H1 (cell line): ENCODE measurements around the gene SLC4A11. TPM values are rescaled to one million over a fixed set of nuclear protein-coding genes. Genes with fewer than 3 reads are reported as not detected.
A peak's percentile ranks its signal among the peaks of the same experiment; 100 is the strongest.

Experiments
- CTCF ChIA-PET: fragments of 300-600 bp; sonication (Branson Sonifier 250); formaldehyde crosslinking; loops from one replicate; lab custom pipeline; 2021; ENCODE audit not compliant: partially characterized antibody; lab: Charles Lee
- POLR2A ChIA-PET: fragments of 300-600 bp; sonication (Branson Sonifier 250); formaldehyde crosslinking; loops from one replicate; lab custom pipeline; 2021; ENCODE audit warnings: inconsistent platforms; ENCODE audit not compliant: partially characterized antibody; lab: Charles Lee
- DNase-seq, 2 experiments: peaks; one replicate each; pipeline versions ENCODE4 v3.0.0 to v3.0.0-alpha.2; 2010 to 2022; ENCODE audit warnings: low spot score in 2 of 2, low read depth in 1 of 2, mixed read lengths in 1 of 2
- FAIRE-seq: peaks from 2 replicates; lab custom pipeline; 2011; peaks lifted over from hg19 to GRCh38; lab: Jason Lieb, UNC
- H2AFZ ChIP-seq: 2 replicates; pipeline ENCODE4 v1.8.1; 2012; ENCODE audit warnings: low read length, inconsistent platforms
- H2AK5ac ChIP-seq: 2 replicates; pipeline ENCODE4 v1.6.1; 2013; ENCODE audit warnings: low read depth, low read length
- H2BK120ac ChIP-seq: replicated peaks from 2 replicates; pipeline ENCODE3; 2013; ENCODE audit warnings: low read depth, low read length, inconsistent platforms
- H2BK12ac ChIP-seq: 2 replicates; pipeline ENCODE4 v1.6.1; 2013; ENCODE audit warnings: low read depth, low read length
- H2BK15ac ChIP-seq: 2 replicates; pipeline ENCODE4 v1.6.1; 2013; ENCODE audit warnings: low read length
- H2BK20ac ChIP-seq: 2 replicates; pipeline ENCODE4 v1.6.1; 2013; ENCODE audit warnings: low read length
- H2BK5ac ChIP-seq: 2 replicates; pipeline ENCODE4 v1.6.1; 2013; ENCODE audit warnings: low read depth, low read length
- H3K14ac ChIP-seq: 2 replicates; pipeline ENCODE4 v1.6.1; 2013; ENCODE audit warnings: inconsistent platforms; ENCODE audit not compliant: insufficient read length
- H3K18ac ChIP-seq: 2 replicates; pipeline ENCODE4 v1.6.1; 2013; ENCODE audit warnings: low read length; ENCODE audit errors: extremely low read depth
- H3K23ac ChIP-seq: 2 replicates; pipeline ENCODE4 v1.6.1; 2013; ENCODE audit warnings: inconsistent platforms; ENCODE audit not compliant: insufficient read length
- H3K23me2 ChIP-seq: 2 replicates; pipeline ENCODE4 v1.6.1; 2013; ENCODE audit warnings: low read depth, low read length
- H3K27ac ChIP-seq: 2 replicates; pipeline ENCODE4 v1.6.1; 2011; ENCODE audit warnings: low read depth, low read length, inconsistent platforms
- H3K27me3 ChIP-seq, 4 experiments: replicated peaks in 1 of 4; 1 replicate in 1 of 4; 2 replicates in 3 of 4; pipeline versions ENCODE4 v1.6.1 to v1.8.1; 2011 to 2013; ENCODE audit warnings: low read length in 3 of 4, mild to moderate bottlenecking in 3 of 4, inconsistent platforms in 2 of 4, mixed read lengths in 2 of 4, moderate library complexity in 1 of 4; ENCODE audit not compliant: control insufficient read depth in 3 of 4, insufficient read depth in 3 of 4; ENCODE audit errors: extremely low read depth in 1 of 4
- H3K36me3 ChIP-seq, 4 experiments: 2 replicates each; pipeline versions ENCODE4 v1.6.1 to v1.8.1; 2011 to 2013; ENCODE audit warnings: mild to moderate bottlenecking in 4 of 4, low read length in 3 of 4, moderate library complexity in 2 of 4, control low read depth in 1 of 4, inconsistent platforms in 1 of 4; ENCODE audit not compliant: insufficient read depth in 4 of 4, control insufficient read depth in 2 of 4
- H3K4ac ChIP-seq: replicated peaks from 2 replicates; pipeline ENCODE3; 2013; ENCODE audit warnings: low read length, low read depth, mixed read lengths, inconsistent platforms; ENCODE audit not compliant: insufficient read length
- H3K4me1 ChIP-seq, 4 experiments: replicated peaks in 1 of 4; 1 replicate in 1 of 4; 2 replicates in 3 of 4; pipeline versions ENCODE4 v1.6.1 to v1.8.1; 2011 to 2013; ENCODE audit warnings: low read length in 3 of 4, inconsistent platforms in 2 of 4, mixed read lengths in 1 of 4; ENCODE audit not compliant: insufficient read depth in 4 of 4, control insufficient read depth in 3 of 4
- H3K4me2 ChIP-seq, 2 experiments: 2 replicates each; pipeline versions ENCODE4 v1.6.1 to v1.8.1; 2011 to 2013; ENCODE audit warnings: low read depth in 2 of 2, low read length in 2 of 2, control low read depth in 1 of 2, inconsistent platforms in 1 of 2, mild to moderate bottlenecking in 1 of 2; ENCODE audit not compliant: insufficient read depth in 1 of 2
- H3K4me3 ChIP-seq, 4 experiments: fragments of 200-600, 300-600 bp in 1 of 4; sonication (generic), shearing (Covaris generic), sonication (Bioruptor Twin) in 1 of 4; 2 replicates each; pipeline versions ENCODE4 v1.5.1 to v1.8.1; 2011 to 2016; ENCODE audit warnings: low read length in 4 of 4, low read depth in 3 of 4, control low read depth in 2 of 4, inconsistent platforms in 2 of 4, mild to moderate bottlenecking in 2 of 4, mixed read lengths in 1 of 4, moderate library complexity in 1 of 4; ENCODE audit not compliant: insufficient read depth in 2 of 4; ENCODE audit errors: extremely low read depth in 1 of 4
- H3K56ac ChIP-seq: replicated peaks from 2 replicates; pipeline ENCODE3; 2013; ENCODE audit warnings: low read depth, mild to moderate bottlenecking, mixed read lengths, low read length, inconsistent platforms; ENCODE audit not compliant: insufficient read length
- H3K79me1 ChIP-seq: 2 replicates; pipeline ENCODE4 v1.6.1; 2013; ENCODE audit warnings: low read depth, low read length, control low read depth
- H3K79me2 ChIP-seq, 2 experiments: 2 replicates each; pipeline versions ENCODE4 v1.6.1 to v1.8.1; 2012 to 2013; ENCODE audit warnings: low read length in 2 of 2, mild to moderate bottlenecking in 2 of 2, inconsistent platforms in 1 of 2; ENCODE audit not compliant: insufficient read depth in 2 of 2, control insufficient read depth in 1 of 2
- H3K9ac ChIP-seq, 4 experiments: replicated peaks in 1 of 4; 1 replicate in 1 of 4; 2 replicates in 3 of 4; pipeline versions ENCODE4 v1.6.1 to v1.8.1; 2011 to 2013; ENCODE audit warnings: low read depth in 3 of 4, low read length in 3 of 4, control low read depth in 2 of 4, mild to moderate bottlenecking in 2 of 4, moderate library complexity in 2 of 4, inconsistent platforms in 1 of 4; ENCODE audit errors: extremely low read depth in 1 of 4
- H3K9me3 ChIP-seq, 2 experiments: 2 replicates each; pipeline versions ENCODE4 v1.6.1 to v1.8.1; 2012 to 2013; ENCODE audit warnings: mild to moderate bottlenecking in 2 of 2, moderate library complexity in 2 of 2, control low read depth in 1 of 2, inconsistent platforms in 1 of 2, low read depth in 1 of 2, low read length in 1 of 2, mixed read lengths in 1 of 2; ENCODE audit not compliant: insufficient read depth in 2 of 2
- H4K20me1 ChIP-seq, 2 experiments: replicated peaks in 1 of 2; 2 replicates each; pipeline versions ENCODE3 to v1.8.1; 2011 to 2013; ENCODE audit warnings: inconsistent platforms in 2 of 2, low read length in 2 of 2, mild to moderate bottlenecking in 1 of 2; ENCODE audit not compliant: insufficient read depth in 2 of 2, control insufficient read depth in 1 of 2
- H4K5ac ChIP-seq: 2 replicates; pipeline ENCODE4 v1.6.1; 2013; ENCODE audit warnings: low read length, low read depth, mixed read lengths, inconsistent platforms; ENCODE audit not compliant: insufficient read length
- H4K8ac ChIP-seq: 2 replicates; pipeline ENCODE4 v1.8.0; 2013; ENCODE audit warnings: mild to moderate bottlenecking, moderate library complexity, low read length, inconsistent platforms; ENCODE audit not compliant: insufficient read depth; ENCODE audit errors: extremely low read depth
- H4K91ac ChIP-seq: replicated peaks from 2 replicates; pipeline ENCODE3; 2013; ENCODE audit warnings: low read length, mixed read lengths, inconsistent platforms; ENCODE audit not compliant: insufficient read length
- CTBP2 ChIP-seq: IDR thresholded peaks from 2 replicates; pipeline ENCODE4 v1.7.0; 2011; ENCODE audit warnings: borderline replicate concordance, mild to moderate bottlenecking, moderate library complexity, mixed read lengths, low read length; ENCODE audit not compliant: insufficient read depth, insufficient read length
- WGBS, 2 experiments: shearing (Covaris generic) in 1 of 2; methylation state at CpG; one replicate each; pipeline versions ENCODE4 v1.1.6 to v1.1.7; 2013 to 2015; ENCODE audit warnings: low lambda C conversion rate in 2 of 2, mixed read lengths in 2 of 2, inconsistent platforms in 1 of 2, low coverage in 1 of 2, missing lambda C conversion rate in 1 of 2; ENCODE audit not compliant: insufficient replicate concordance in 2 of 2, insufficient coverage in 1 of 2, insufficient read length in 1 of 2; ENCODE audit errors: extremely low coverage in 1 of 2, missing lambda C conversion rate in 1 of 2; 5-methylcytosine and 5-hydroxymethylcytosine counted together
- polyA plus RNA-seq, 7 experiments: library from polyadenylated mRNA; depleted of rRNA in 3 of 7; stranded (reverse) in 5 of 7; unstranded in 2 of 7; fragments of >200 nt in 5 of 7; fragments of 200-250 nt in 2 of 7; gene quantifications; 1 replicate in 5 of 7; 2 replicates in 1 of 7; 4 replicates in 1 of 7; pipeline versions ENCODE4 v1.2.1 to v1.2.3, GENCODE V29; 2011 to 2013; ENCODE audit warnings: missing spikeins in 2 of 7, mixed read lengths in 2 of 7
- total RNA-seq: library from RNA; stranded (reverse); fragmentation: NEBNext Ultra II Directional; extraction: Animal tissue kit (Norgen Biotek cat#: 25700); gene quantifications from 2 replicates; pipeline ENCODE4 v1.2.1, GENCODE V29; 2021

The SLC4A11 gene
- total and polyA plus RNA-seq, 2 of the 8 experiments (the other 6 are each of a cell fraction or from before 2014, with no cell fraction given): 11.9 to 32.3 TPM

GRCh38 chr20:3202965-3203314 is 36.0 kb downstream of the SLC4A11 start:
- no peak overlapping the region for H2BK5ac ChIP-seq
- CTCF ChIA-PET: interaction anchor here (0.6 to 1.1 kb wide), 4 partner anchors 16 to 74 kb away, joined by 3 to 4 read pairs (median 3); no protein-coding TSS in a partner anchor
- TF ChIP-seq CTBP2: no peak

More at GRCh38 chr20:3202965-3203314, 36.0 kb downstream of the SLC4A11 start:
- peak overlapping the region; percentile 94 to 99 for H3K4me2 ChIP-seq
- DNase-seq: no peak
- H3K4me3 ChIP-seq: peak overlapping the region; percentile 83 to 93 (median 88); a peak in 5 of 8 replicates
- no peak overlapping the region for H3K4ac ChIP-seq
- no peak overlapping the region for H3K9ac ChIP-seq
- H2AK5ac ChIP-seq: no peak overlapping the region
- H3K23me2 ChIP-seq: no peaks in the 10 kb centered on the region; the same call in 1 of the 2 replicates
- no peak overlapping the region for H3K56ac ChIP-seq
- no peak overlapping the region for H3K18ac ChIP-seq
- no peak overlapping the region for H4K5ac ChIP-seq
- no peak overlapping the region for H3K14ac ChIP-seq
- no peak overlapping the region for H3K27ac ChIP-seq
- peaks cover 10% of the 10 kb centered on the region for H3K79me1 ChIP-seq
- H3K9me3 ChIP-seq: no peaks in the 10 kb centered on the region
- H2BK15ac ChIP-seq: no peak overlapping the region
- peaks cover 13 to 26% (median 17%) of the 10 kb centered on the region in 4 experiments; a peak in 7 of 8 replicates for H3K36me3 ChIP-seq
- 78% methylated on average over 6 of the region's 9 CpGs; no CpG with 5 or more reads in 1 of the 2 experiments for WGBS, 2 experiments
- H3K27me3 ChIP-seq: no peaks in the 10 kb centered on the region
- no peak overlapping the region for H2BK12ac ChIP-seq
- H2AFZ ChIP-seq: no peak overlapping the region
- no peak overlapping the region for H4K91ac ChIP-seq
- no peak overlapping the region for H2BK120ac ChIP-seq
- FAIRE-seq: no peak
- H3K23ac ChIP-seq: no peak overlapping the region
- no peak overlapping the region for H4K8ac ChIP-seq
- POLR2A ChIA-PET: interaction anchor here (0.6 to 1.7 kb wide), 11 partner anchors 10 to 540 kb away, joined by 3 to 8 read pairs (median 3); partner anchors contain the start of genes FASTKD5 and UBOX5
- H4K20me1 ChIP-seq: peaks cover 0 to 6% of the 10 kb centered on the region in 2 experiments
- peaks cover 0 to 7% (median 5%) of the 10 kb centered on the region in 4 experiments; a peak in 6 of 7 replicates for H3K4me1 ChIP-seq
- H3K79me2 ChIP-seq: peaks cover 0 to 19% of the 10 kb centered on the region in 2 experiments; a peak in 1 of 4 replicates
- no peak overlapping the region for H2BK20ac ChIP-seq
